ENCODE results near the gene TMSB10.

Gene TMSB10

GRCh38 chr2:84889332-84889731, 16.1 kb upstream of the TMSB10 start:
- H3K4me3 ChIP-seq (ENCODE audit: low read depth, low read length) = no peak overlapping the region
- no peaks in the 10 kb centered on the region for H3K4me1 ChIP-seq (ENCODE audit: control insufficient read depth, insufficient read depth, low read length)
- POLR2A ChIA-PET = interaction anchor here (0.7 to 1.1 kb wide), 2 partner anchors 9 to 18 kb away, joined by 3 to 5 read pairs; no protein-coding TSS in a partner anchor
- no peaks in the 10 kb centered on the region for H3K36me3 ChIP-seq (ENCODE audit: control insufficient read depth in 2 of 2, insufficient read depth in 1 of 2, low read length in 2 of 2)
- no peak overlapping the region for H3K27ac ChIP-seq (ENCODE audit: extremely low read depth, low read depth, low read length)
- TF ChIP-seq PRDM10 (tag by site-specific recombination; IDR thresholded peaks at IDR 0.05) (0 out of 2 replicates have a peak, but pooled peaks have one; percentile 4), ZNF274 (IDR thresholded peaks at IDR 0.05; ENCODE audit: low read length) (no peak), ZNF274 (tag by site-specific recombination; IDR thresholded peaks at IDR 0.05; ENCODE audit: borderline replicate concordance) (no peak)
- H3K9me3 ChIP-seq (ENCODE audit: control insufficient read depth, insufficient read depth, low read depth, low read length) = no peaks in the 10 kb centered on the region
- CTCF ChIA-PET = interaction anchor here (4.3 kb wide), 1 partner anchor 37 kb away, joined by 24 read pairs; no protein-coding TSS in a partner anchor

GRCh38 chr2:84891355-84892010, 14.0 kb upstream of the TMSB10 start:
- ChIA-PET POLR2A (no interaction called here), CTCF (interaction anchor here (1.8 to 4.3 kb wide), 2 partner anchors 9 to 34 kb away, joined by 9 to 24 read pairs; no protein-coding TSS in a partner anchor)
- H3K27ac ChIP-seq (ENCODE audit: extremely low read depth, low read depth, low read length) = no peak overlapping the region
- H3K4me1 ChIP-seq (ENCODE audit: control insufficient read depth, insufficient read depth, low read length) = no peaks in the 10 kb centered on the region
- TF ChIP-seq WT1 (tag by site-specific recombination; IDR thresholded peaks at IDR 0.05) = no peak
- no peak for TF ChIP-seq ZNF148 (tag by site-specific recombination; IDR thresholded peaks at IDR 0.05; ENCODE audit: borderline replicate concordance)
- TF ChIP-seq GLI4 (tag by site-specific recombination; IDR thresholded peaks at IDR 0.05) = no peak
- TF ChIP-seq ZNF211 (tag by site-specific recombination; IDR thresholded peaks at IDR 0.05; ENCODE audit: low read depth) = no peak
- no peak for TF ChIP-seq ZNF221 (tag by site-specific recombination; IDR thresholded peaks at IDR 0.05; ENCODE audit: borderline replicate concordance)
- TF ChIP-seq MEIS1 (CRISPR knock-in tag; IDR thresholded peaks at IDR 0.05; ENCODE audit: borderline replicate concordance) = no peak
- TF ChIP-seq GFI1B (tag by site-specific recombination; IDR thresholded peaks at IDR 0.05) = no peak
- TF ChIP-seq ZNF2 (tag by site-specific recombination; IDR thresholded peaks at IDR 0.05) = no peak
- no peak overlapping the region for H3K4me3 ChIP-seq (ENCODE audit: low read depth, low read length)
- no peaks in the 10 kb centered on the region for H3K36me3 ChIP-seq (ENCODE audit: control insufficient read depth in 2 of 2, insufficient read depth in 1 of 2, low read length in 2 of 2)
- H3K9me3 ChIP-seq (ENCODE audit: control insufficient read depth, insufficient read depth, low read depth, low read length) = no peaks in the 10 kb centered on the region

- Histone ChIP-seq H3K27ac (ENCODE audit: extremely low read depth, low read depth, low read length) (no peak overlapping the region), H3K36me3 (ENCODE audit: control insufficient read depth in 2 of 2, insufficient read depth in 1 of 2, low read length in 2 of 2) (no peaks in the 10 kb centered on the region), H3K4me3 (ENCODE audit: low read depth, low read length) (no peak overlapping the region), H3K4me1 (ENCODE audit: control insufficient read depth, insufficient read depth, low read length) (no peaks in the 10 kb centered on the region), H3K9me3 (ENCODE audit: control insufficient read depth, insufficient read depth, low read depth, low read length) (no peaks in the 10 kb centered on the region)
- ChIA-PET CTCF (interaction anchor here (1.0 to 1.3 kb wide), 3 partner anchors 13 to 32 kb away, joined by 4 to 11 read pairs (median 8); partner anchors contain the start of gene TRABD2A), POLR2A (no interaction called here)
- no peak for TF ChIP-seq ZNF747 (tag by site-specific recombination; IDR thresholded peaks at IDR 0.05)
- TF ChIP-seq ZBTB8A (tag by site-specific recombination; IDR thresholded peaks at IDR 0.05) = 0 out of 2 replicates have a peak, but pooled peaks have one; percentile 11
- TF ChIP-seq ZIC2 (tag by site-specific recombination; IDR thresholded peaks at IDR 0.05) = 0 out of 2 replicates have a peak, but pooled peaks have one; percentile 16
Observed at GRCh38 chr2:84894131-84894586, 11.3 kb upstream of the TMSB10 start.

All from HEK293 (cell line).